ENCODE results near the gene SPOCK2.

SPOCK2 gene

GRCh38 chr10:72107325-72108003 lies 19.1 kb upstream of the SPOCK2 start:
- no peak for DNase-seq

GRCh38 chr10:72106896-72107295 lies 18.5 kb upstream of the SPOCK2 start:
- no peak for DNase-seq

- peak; percentile 28 for DNase-seq
Measured at GRCh38 chr10:72106154-72106849, 18.0 kb upstream of the SPOCK2 start.

- DNase-seq, result no peak
Measured at GRCh38 chr10:72105710-72106109, 17.4 kb upstream of the SPOCK2 start.

GRCh38 chr10:72105098-72105475 lies 16.7 kb upstream of the SPOCK2 start:
- DNase-seq, result no peak

- no peak for DNase-seq
Measured at GRCh38 chr10:72104472-72105097, 16.2 kb upstream of the SPOCK2 start.

GRCh38 chr10:72099600-72099921 lies 11.2 kb upstream of the SPOCK2 start:
- no peak for DNase-seq

- DNase-seq, result no peak
Measured at GRCh38 chr10:72098836-72099599, 10.7 kb upstream of the SPOCK2 start.

GRCh38 chr10:72098301-72098835 lies 10.0 kb upstream of the SPOCK2 start:
- DNase-seq, result no peak

GRCh38 chr10:72097448-72098300 lies 9.3 kb upstream of the SPOCK2 start:
- peak; percentile 43 for DNase-seq

GRCh38 chr10:72096115-72097000 lies 8.0 kb upstream of the SPOCK2 start:
- DNase-seq, result no peak

GRCh38 chr10:72095195-72095594 lies 6.8 kb upstream of the SPOCK2 start:
- no peak for DNase-seq

GRCh38 chr10:72094574-72094973 lies 6.2 kb upstream of the SPOCK2 start:
- no peak for DNase-seq

GRCh38 chr10:72093450-72093849 lies 5.1 kb upstream of the SPOCK2 start:
- DNase-seq, result no peak

GRCh38 chr10:72092987-72093386 lies 4.6 kb upstream of the SPOCK2 start:
- DNase-seq, result no peak

- no peak for DNase-seq
Measured at GRCh38 chr10:72092171-72092924, 4.0 kb upstream of the SPOCK2 start.

GRCh38 chr10:72090326-72090725 lies 2.0 kb upstream of the SPOCK2 start:
- DNase-seq, result no peak

GRCh38 chr10:72089618-72090017 lies 1.3 kb upstream of the SPOCK2 start:
- no peak for DNase-seq

- DNase-seq, result no peak
Measured at GRCh38 chr10:72088889-72089575, 681 bp upstream of the SPOCK2 start.

- DNase-seq, result no peak
Measured at GRCh38 chr10:72087392-72087968, 871 bp downstream of the SPOCK2 start.

Data from OCI-M1 (cell line).